COLO829 (cell line): ENCODE measurements around the gene SLFN12L.
A peak's percentile ranks its signal among the peaks of the same experiment; 100 is the strongest.
"Not testable (repeated sequence)": the region's sequence is repeated elsewhere in the genome, so short reads cannot be mapped to it uniquely, and the experiment has no call there.

Experiments used
- DNase-seq: peaks from one replicate; pipeline ENCODE4 v3.0.0; 2012; ENCODE audit warnings: low spot score

SLFN12L gene

GRCh38 chr17:35496451-35497290 lies 40.8 kb downstream of the SLFN12L start:
- no peak for DNase-seq

- no peak for DNase-seq
Measured at GRCh38 chr17:35493040-35493439, 44.4 kb downstream of the SLFN12L start.

GRCh38 chr17:35491417-35491816 lies 46.1 kb downstream of the SLFN12L start:
- DNase-seq, result no peak

GRCh38 chr17:35489944-35490343 lies 47.5 kb downstream of the SLFN12L start:
- no peak for DNase-seq

GRCh38 chr17:35488991-35489390 lies 48.5 kb downstream of the SLFN12L start:
- no peak for DNase-seq

- DNase-seq, result peak; percentile 69
Measured at GRCh38 chr17:35486920-35487732, 50.4 kb downstream of the SLFN12L start.

GRCh38 chr17:35479271-35479670 lies 58.2 kb downstream of the SLFN12L start:
- no peak for DNase-seq

GRCh38 chr17:35477248-35477647 lies 60.2 kb downstream of the SLFN12L start:
- no peak for DNase-seq

- DNase-seq, result no peak
Measured at GRCh38 chr17:35476283-35476820, 61.1 kb downstream of the SLFN12L start.

- DNase-seq, result no peak
Measured at GRCh38 chr17:35468475-35468874, 69.0 kb downstream of the SLFN12L start.

- no peak for DNase-seq
Measured at GRCh38 chr17:35467824-35468223, 69.7 kb downstream of the SLFN12L start.

GRCh38 chr17:35460354-35460851 lies 77.1 kb downstream of the SLFN12L start:
- DNase-seq, result no peak

GRCh38 chr17:35454035-35454434 lies 83.4 kb downstream of the SLFN12L start:
- DNase-seq, result not testable (repeated sequence)

GRCh38 chr17:35453171-35453570 lies 84.3 kb downstream of the SLFN12L start:
- DNase-seq, result no peak

GRCh38 chr17:35449371-35449931 lies 88.0 kb downstream of the SLFN12L start:
- no peak for DNase-seq

GRCh38 chr17:35448899-35449227 lies 88.6 kb downstream of the SLFN12L start:
- no peak for DNase-seq

- peak; percentile 8 for DNase-seq
Measured at GRCh38 chr17:35448214-35448898, 89.1 kb downstream of the SLFN12L start, which contains the start of gene SLFN13. SLFN13 (minus strand) TSS chr17:35448766; CDS start chr17:35445680, 3,086 bp downstream.

GRCh38 chr17:35447499-35447898 lies 90.0 kb downstream of the SLFN12L start:
- peak; percentile 57 for DNase-seq

GRCh38 chr17:35438433-35438832 lies 99.0 kb downstream of the SLFN12L start:
- DNase-seq, result no peak

GRCh38 chr17:35433075-35433894 lies 104.2 kb downstream of the SLFN12L start:
- peak; percentile 95 for DNase-seq
